GM12865 (cell line): ENCODE measurements around the gene THAP6.

Experiments
- DNase-seq: peaks from one replicate; pipeline ENCODE4 v3.0.0; 2010; ENCODE audit warnings: low read depth
- H3K4me3 ChIP-seq: 2 replicates; pipeline ENCODE4 v1.5.1; 2011; ENCODE audit warnings: mild to moderate bottlenecking, low read depth, low read length, control low read depth
- TF ChIP-seq, protein P1 (sequence below): IDR thresholded peaks from 2 replicates; pipeline ENCODE4 v1.5.1; 2011; ENCODE audit warnings: low read length, control low read depth, low read depth, inconsistent platforms; ENCODE audit not compliant: insufficient read depth; ENCODE audit errors: missing control alignments

THAP6 gene

GRCh38 chr4:75514131-75514948, at the start of gene THAP6, which contains the start of gene RCHY1:
Gene THAP6 (plus strand): TSS chr4:75514473. CDS start chr4:75515453, 980 bp downstream.
Gene RCHY1 (minus strand): TSS chr4:75514403. CDS start chr4:75514286, 117 bp downstream.
- DNase-seq: peak; percentile 95
- TF ChIP-seq, protein P1, sequence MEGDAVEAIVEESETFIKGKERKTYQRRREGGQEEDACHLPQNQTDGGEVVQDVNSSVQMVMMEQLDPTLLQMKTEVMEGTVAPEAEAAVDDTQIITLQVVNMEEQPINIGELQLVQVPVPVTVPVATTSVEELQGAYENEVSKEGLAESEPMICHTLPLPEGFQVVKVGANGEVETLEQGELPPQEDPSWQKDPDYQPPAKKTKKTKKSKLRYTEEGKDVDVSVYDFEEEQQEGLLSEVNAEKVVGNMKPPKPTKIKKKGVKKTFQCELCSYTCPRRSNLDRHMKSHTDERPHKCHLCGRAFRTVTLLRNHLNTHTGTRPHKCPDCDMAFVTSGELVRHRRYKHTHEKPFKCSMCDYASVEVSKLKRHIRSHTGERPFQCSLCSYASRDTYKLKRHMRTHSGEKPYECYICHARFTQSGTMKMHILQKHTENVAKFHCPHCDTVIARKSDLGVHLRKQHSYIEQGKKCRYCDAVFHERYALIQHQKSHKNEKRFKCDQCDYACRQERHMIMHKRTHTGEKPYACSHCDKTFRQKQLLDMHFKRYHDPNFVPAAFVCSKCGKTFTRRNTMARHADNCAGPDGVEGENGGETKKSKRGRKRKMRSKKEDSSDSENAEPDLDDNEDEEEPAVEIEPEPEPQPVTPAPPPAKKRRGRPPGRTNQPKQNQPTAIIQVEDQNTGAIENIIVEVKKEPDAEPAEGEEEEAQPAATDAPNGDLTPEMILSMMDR: no peak
- peak within 1 kb of the TSS; percentile 100 for H3K4me3 ChIP-seq

DNA sequence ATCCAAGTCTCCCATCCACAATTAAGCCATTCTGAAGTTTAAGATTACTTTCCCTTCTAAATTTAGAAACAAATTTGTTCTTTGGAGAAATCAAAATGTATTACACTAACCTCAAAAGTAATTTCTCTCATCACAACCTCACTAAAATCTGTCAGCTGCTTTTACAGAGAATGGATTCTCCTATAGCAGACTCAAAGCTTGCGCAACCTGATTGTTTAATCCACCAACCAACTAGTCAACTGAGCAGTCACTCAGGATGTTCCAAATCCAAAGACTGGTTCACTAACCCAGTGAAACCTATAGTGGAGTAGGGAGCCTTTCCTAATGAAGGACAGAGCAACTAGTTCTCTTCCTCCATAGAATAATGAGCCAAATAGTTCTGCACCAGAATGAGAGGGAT, 44.4 kb upstream of the THAP6 start:
- DNase-seq: no peak
- TF ChIP-seq, protein P1: no peak
- H3K4me3 ChIP-seq: no peak overlapping the region

- H3K4me3 ChIP-seq: no peak overlapping the region
- TF ChIP-seq, protein P1: no peak
- DNase-seq: no peak
Observed at GRCh38 chr4:75470738-75471137, 43.5 kb upstream of the THAP6 start.

- TF ChIP-seq, protein P1: no peak
- DNase-seq: no peak
- no peak overlapping the region for H3K4me3 ChIP-seq
Observed at GRCh38 chr4:75477201-75477600, 37.1 kb upstream of the THAP6 start.

DNA sequence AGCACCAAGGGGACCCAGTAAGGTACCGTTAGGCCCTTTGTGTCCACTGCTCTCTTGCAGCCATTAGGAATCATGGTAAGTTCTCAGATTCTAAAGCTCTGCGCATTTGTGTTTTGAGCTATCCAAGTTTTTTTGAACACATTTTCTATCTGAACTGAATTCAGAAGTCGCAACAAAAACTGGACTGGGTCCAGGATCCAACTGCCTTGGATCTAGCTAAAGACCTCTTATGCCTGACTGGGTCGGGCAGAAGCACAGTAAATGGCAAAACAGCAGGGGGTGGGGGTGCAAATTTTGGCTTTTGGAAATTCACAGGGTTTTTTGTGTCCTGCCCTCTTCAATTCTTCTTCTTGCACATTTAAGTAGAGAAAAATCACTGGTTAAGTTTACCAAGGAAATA, 30.1 kb upstream of the THAP6 start:
- no peak for DNase-seq
- TF ChIP-seq, protein P1: no peak
- no peak overlapping the region for H3K4me3 ChIP-seq

- H3K4me3 ChIP-seq: no peak overlapping the region
- no peak for DNase-seq
- TF ChIP-seq, protein P1: peak; percentile 1
Observed at GRCh38 chr4:75490155-75490554, 24.1 kb upstream of the THAP6 start.

- TF ChIP-seq, protein P1: no peak
- DNase-seq: no peak
- no peak overlapping the region for H3K4me3 ChIP-seq
Observed at GRCh38 chr4:75494563-75494962, 19.7 kb upstream of the THAP6 start.
